HL-60 (cell line): ENCODE data around the gene PRDM8.

Source experiments
- CTCF ChIP-seq: IDR thresholded peaks from one replicate; pipeline ENCODE4 v1.5.1; 2011; ENCODE audit warnings: low read length, control low read depth, inconsistent platforms; ENCODE audit not compliant: insufficient read depth
- GABPA ChIP-seq: IDR thresholded peaks from 2 replicates; pipeline ENCODE4 v1.6.1; 2012; ENCODE audit warnings: low read depth
- POLR2AphosphoS5 ChIP-seq: IDR thresholded peaks from 2 replicates; pipeline ENCODE4 v1.6.1; 2012; ENCODE audit warnings: low read depth
- SPI1 ChIP-seq: IDR thresholded peaks from 2 replicates; pipeline ENCODE4 v1.6.1; 2012; ENCODE audit warnings: low read depth, mild to moderate bottlenecking, borderline replicate concordance
- TF ChIP-seq, protein P1 (sequence below): IDR thresholded peaks from 2 replicates; pipeline ENCODE4 v1.6.1; 2012; ENCODE audit warnings: low read depth; ENCODE audit not compliant: insufficient replicate concordance

DNA sequence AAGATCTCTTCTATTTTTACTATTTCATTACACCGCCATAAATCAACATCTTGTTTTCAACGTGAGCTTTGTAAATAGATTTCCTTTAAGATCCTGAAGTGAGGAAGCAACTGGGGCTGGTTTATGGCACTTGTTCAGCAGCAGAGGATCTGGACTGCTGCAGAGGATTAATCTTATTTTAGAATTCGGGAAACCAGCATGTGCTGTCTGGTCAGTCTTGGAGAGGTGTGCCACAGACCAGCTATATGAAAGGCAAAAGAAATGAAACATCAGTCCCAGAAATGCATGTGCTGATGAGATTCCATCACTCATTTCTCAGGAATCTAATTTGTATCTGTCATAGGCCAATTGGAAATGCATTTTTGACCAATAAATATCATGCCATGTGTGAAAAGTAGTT lies 23.4 kb downstream of the PRDM8 start:
- TF ChIP-seq GABPA (no peak), CTCF (no peak), POLR2AphosphoS5 (no peak), SPI1 (no peak)
- TF ChIP-seq, protein P1, sequence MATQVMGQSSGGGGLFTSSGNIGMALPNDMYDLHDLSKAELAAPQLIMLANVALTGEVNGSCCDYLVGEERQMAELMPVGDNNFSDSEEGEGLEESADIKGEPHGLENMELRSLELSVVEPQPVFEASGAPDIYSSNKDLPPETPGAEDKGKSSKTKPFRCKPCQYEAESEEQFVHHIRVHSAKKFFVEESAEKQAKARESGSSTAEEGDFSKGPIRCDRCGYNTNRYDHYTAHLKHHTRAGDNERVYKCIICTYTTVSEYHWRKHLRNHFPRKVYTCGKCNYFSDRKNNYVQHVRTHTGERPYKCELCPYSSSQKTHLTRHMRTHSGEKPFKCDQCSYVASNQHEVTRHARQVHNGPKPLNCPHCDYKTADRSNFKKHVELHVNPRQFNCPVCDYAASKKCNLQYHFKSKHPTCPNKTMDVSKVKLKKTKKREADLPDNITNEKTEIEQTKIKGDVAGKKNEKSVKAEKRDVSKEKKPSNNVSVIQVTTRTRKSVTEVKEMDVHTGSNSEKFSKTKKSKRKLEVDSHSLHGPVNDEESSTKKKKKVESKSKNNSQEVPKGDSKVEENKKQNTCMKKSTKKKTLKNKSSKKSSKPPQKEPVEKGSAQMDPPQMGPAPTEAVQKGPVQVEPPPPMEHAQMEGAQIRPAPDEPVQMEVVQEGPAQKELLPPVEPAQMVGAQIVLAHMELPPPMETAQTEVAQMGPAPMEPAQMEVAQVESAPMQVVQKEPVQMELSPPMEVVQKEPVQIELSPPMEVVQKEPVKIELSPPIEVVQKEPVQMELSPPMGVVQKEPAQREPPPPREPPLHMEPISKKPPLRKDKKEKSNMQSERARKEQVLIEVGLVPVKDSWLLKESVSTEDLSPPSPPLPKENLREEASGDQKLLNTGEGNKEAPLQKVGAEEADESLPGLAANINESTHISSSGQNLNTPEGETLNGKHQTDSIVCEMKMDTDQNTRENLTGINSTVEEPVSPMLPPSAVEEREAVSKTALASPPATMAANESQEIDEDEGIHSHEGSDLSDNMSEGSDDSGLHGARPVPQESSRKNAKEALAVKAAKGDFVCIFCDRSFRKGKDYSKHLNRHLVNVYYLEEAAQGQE: no peak
